ENCODE measurements around the gene CCDC171. TPM values are rescaled to one million over a fixed set of nuclear protein-coding genes. Genes with fewer than 3 reads are reported as not detected.

CCDC171 gene
- total and polyA plus RNA-seq, 10 of the 15 experiments (the other 5 are each of a cell fraction or from before 2014, with no cell fraction given): 1.00 to 7.2 (median 2.8) TPM

DNA sequence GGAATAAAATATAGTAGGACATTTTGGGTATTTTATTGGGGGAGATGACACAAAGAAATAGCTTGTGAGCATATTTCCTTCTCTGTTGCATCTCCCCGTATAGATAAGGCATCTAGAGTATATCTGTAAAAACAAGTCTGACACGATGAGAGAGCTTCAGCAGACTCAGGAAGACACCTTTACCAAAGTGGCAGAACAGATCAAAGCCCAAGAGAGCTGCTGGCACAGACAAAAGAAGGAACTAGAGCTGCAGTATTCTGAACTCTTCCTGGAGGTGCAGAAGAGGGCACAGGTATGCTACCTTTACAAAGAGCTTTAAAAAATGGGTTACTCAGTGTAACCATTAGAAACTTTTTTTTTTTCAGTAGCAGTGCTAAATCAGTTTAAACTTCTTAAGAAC lies 176.7 kb downstream of the CCDC171 start (continued):
- TF ChIP-seq CBX5 (IDR thresholded peaks at IDR 0.05; ENCODE audit: low read depth) (no peak), ZNF622 (IDR thresholded peaks at IDR 0.05) (no peak), HDAC2 (IDR thresholded peaks at IDR 0.05) (no peak)

DNA sequence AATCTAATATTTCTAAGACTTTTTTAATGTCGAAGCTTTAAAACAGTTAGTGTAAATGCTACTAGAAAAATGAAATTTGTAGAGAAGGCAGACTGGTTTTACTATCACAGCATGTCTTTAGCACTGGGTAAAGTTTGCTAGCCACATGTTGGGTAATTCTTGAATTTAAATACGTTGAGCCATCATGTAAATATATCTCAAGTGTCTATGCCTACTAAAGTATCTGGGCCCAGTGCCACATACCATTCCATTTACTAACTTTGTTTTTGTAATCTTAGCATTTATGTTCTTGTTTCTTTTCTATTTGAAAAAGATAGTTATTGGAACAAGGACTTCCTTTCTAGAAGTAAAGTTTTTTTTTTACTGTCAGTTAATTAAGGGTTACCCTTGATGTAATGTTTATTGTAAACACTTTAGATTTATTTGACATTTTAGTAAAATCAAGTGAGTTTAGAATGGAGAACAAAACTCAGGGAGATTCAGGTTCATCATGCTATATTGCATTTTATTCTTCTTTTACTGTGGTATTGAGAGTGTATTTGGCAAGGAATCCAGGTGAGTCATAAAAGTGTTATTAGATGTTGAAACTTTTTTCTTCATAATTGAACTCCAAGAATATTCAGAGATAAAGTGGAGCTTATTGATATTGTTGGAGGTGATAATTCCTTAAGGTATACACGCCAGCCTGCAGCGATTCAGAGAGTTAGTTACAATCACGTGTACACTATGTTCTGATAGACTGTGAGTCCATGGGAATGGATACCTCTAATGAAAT lies 182.4 kb downstream of the CCDC171 start:
- no peak overlapping the region for H3K4me2 ChIP-seq (ENCODE audit: control insufficient read depth, insufficient read depth)
- POLR2A ChIA-PET: no interaction called here
- in situ Hi-C loops (cut with MboI): no loop called here

DNA sequence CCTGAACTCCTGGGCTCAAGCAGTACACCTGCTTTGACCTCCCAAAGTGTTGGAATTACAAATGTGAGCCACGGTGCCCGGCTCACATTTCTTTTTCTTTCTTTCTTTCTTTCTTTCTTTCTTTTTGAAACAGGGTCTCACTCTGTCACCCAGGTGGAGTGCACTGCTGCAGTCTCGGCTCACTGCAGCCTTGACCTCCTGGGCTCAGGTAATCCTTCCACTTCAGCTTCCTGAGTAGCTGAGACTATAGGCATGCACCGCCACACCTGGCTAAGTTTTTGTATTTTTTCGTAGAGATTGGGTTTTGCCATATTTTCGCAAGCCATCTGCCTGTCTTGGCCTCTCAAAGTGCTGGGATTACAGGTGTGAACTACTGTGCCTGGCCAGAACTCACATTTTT lies 183.7 kb downstream of the CCDC171 start:
- Histone ChIP-seq H3K79me2 (ENCODE audit: control insufficient read depth, insufficient read depth, low read length) (no peaks in the 10 kb centered on the region), H4K20me1 (ENCODE audit: control insufficient read depth, insufficient read depth) (no peaks in the 10 kb centered on the region), H3K4me2 (ENCODE audit: control insufficient read depth, insufficient read depth) (no peak overlapping the region), H3K4me3 (no peak overlapping the region), H3K9ac (ENCODE audit: control insufficient read depth, insufficient read depth, low read length) (no peak overlapping the region), H3K4me1 (ENCODE audit: control insufficient read depth, insufficient read depth, low read length) (no peaks in the 10 kb centered on the region), H3K36me3 (ENCODE audit: control insufficient read depth in 2 of 2, insufficient read depth in 2 of 2, low read length in 1 of 2) (no peaks in the 10 kb centered on the region), H2AFZ (ENCODE audit: control insufficient read depth, low read depth, low read length) (no peak overlapping the region), H3K9me3 (replicated peaks; ENCODE audit: control insufficient read depth, insufficient read depth, low read length) (no peaks in the 10 kb centered on the region), H3K27ac (ENCODE audit: control insufficient read depth, insufficient read depth) (no peak overlapping the region), H3K27me3 (replicated peaks in 1 of 2; ENCODE audit: control insufficient read depth in 2 of 2, insufficient read depth in 2 of 2, low read length in 1 of 2) (no peaks in the 10 kb centered on the region)
- BruUV-seq (replicated peaks): no TSS peak
- ATAC-seq (no peak), DNase-seq (ENCODE audit: low read depth, low spot score) (no peak), FAIRE-seq (no peak)
- 84% methylated on average over 6 of the region's 6 CpGs for WGBS (ENCODE audit: insufficient coverage, insufficient replicate concordance, low lambda C conversion rate, missing lambda C conversion rate)
- ChIA-PET POLR2A (no interaction called here), RAD21 (ENCODE audit: unreplicated experiment) (no interaction called here), SMC1A (ENCODE audit: uncharacterized antibody, unreplicated experiment) (no interaction called here), CTCF (no interaction called here)
- in situ Hi-C loops (cut with MboI): no loop called here
- intact Hi-C loops (cut with micrococcal nuclease; ENCODE audit: unreplicated experiment): no loop called here
- TF ChIP-seq CREB1 (IDR thresholded peaks at IDR 0.05; ENCODE audit: low read depth) (no peak), ZNF217 (IDR thresholded peaks at IDR 0.05) (no peak), JUND (IDR thresholded peaks at IDR 0.05; ENCODE audit: low read depth, low read length) (no peak), PAX8 (IDR thresholded peaks at IDR 0.05) (no peak), BHLHE40 (IDR thresholded peaks at IDR 0.05; ENCODE audit: borderline replicate concordance in 1 of 2, low read depth in 2 of 2, low read length in 1 of 2) (no peak)
- TF ChIP-seq, protein P1, sequence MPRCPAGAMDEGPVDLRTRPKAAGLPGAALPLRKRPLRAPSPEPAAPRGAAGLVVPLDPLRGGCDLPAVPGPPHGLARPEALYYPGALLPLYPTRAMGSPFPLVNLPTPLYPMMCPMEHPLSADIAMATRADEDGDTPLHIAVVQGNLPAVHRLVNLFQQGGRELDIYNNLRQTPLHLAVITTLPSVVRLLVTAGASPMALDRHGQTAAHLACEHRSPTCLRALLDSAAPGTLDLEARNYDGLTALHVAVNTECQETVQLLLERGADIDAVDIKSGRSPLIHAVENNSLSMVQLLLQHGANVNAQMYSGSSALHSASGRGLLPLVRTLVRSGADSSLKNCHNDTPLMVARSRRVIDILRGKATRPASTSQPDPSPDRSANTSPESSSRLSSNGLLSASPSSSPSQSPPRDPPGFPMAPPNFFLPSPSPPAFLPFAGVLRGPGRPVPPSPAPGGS (IDR thresholded peaks at IDR 0.05; ENCODE audit: borderline replicate concordance, insufficient read depth, low read depth, low read length, poor library complexity, severe bottlenecking): no peak
- TF ChIP-seq, protein P2, sequence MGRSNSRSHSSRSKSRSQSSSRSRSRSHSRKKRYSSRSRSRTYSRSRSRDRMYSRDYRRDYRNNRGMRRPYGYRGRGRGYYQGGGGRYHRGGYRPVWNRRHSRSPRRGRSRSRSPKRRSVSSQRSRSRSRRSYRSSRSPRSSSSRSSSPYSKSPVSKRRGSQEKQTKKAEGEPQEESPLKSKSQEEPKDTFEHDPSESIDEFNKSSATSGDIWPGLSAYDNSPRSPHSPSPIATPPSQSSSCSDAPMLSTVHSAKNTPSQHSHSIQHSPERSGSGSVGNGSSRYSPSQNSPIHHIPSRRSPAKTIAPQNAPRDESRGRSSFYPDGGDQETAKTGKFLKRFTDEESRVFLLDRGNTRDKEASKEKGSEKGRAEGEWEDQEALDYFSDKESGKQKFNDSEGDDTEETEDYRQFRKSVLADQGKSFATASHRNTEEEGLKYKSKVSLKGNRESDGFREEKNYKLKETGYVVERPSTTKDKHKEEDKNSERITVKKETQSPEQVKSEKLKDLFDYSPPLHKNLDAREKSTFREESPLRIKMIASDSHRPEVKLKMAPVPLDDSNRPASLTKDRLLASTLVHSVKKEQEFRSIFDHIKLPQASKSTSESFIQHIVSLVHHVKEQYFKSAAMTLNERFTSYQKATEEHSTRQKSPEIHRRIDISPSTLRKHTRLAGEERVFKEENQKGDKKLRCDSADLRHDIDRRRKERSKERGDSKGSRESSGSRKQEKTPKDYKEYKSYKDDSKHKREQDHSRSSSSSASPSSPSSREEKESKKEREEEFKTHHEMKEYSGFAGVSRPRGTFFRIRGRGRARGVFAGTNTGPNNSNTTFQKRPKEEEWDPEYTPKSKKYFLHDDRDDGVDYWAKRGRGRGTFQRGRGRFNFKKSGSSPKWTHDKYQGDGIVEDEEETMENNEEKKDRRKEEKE (IDR thresholded peaks at IDR 0.05): no peak

More for the DNA sequence above, 182.4 kb downstream of the CCDC171 start:
- H3K9me3 ChIP-seq (replicated peaks; ENCODE audit: control insufficient read depth, insufficient read depth, low read length): no peaks in the 10 kb centered on the region
- no peaks in the 10 kb centered on the region for H3K4me1 ChIP-seq (ENCODE audit: control insufficient read depth, insufficient read depth, low read length)
- CTCF ChIA-PET: no interaction called here
- TF ChIP-seq PML (IDR thresholded peaks at IDR 0.05; ENCODE audit: low read length) (no peak), MYB (IDR thresholded peaks at IDR 0.05; ENCODE audit: borderline replicate concordance, low read depth, low read length) (no peak)
- no peaks in the 10 kb centered on the region for H3K36me3 ChIP-seq (ENCODE audit: control insufficient read depth in 2 of 2, insufficient read depth in 2 of 2, low read length in 1 of 2)
- DNase-seq (ENCODE audit: low read depth, low spot score) (no peak), FAIRE-seq (no peak), ATAC-seq (no peak)
- H3K27me3 ChIP-seq (replicated peaks in 1 of 2; ENCODE audit: control insufficient read depth in 2 of 2, insufficient read depth in 2 of 2, low read length in 1 of 2): no peaks in the 10 kb centered on the region
- RAD21 ChIA-PET (ENCODE audit: unreplicated experiment): no interaction called here
- H4K20me1 ChIP-seq (ENCODE audit: control insufficient read depth, insufficient read depth): no peaks in the 10 kb centered on the region
- H3K4me3 ChIP-seq: no peak overlapping the region
- H3K27ac ChIP-seq (ENCODE audit: control insufficient read depth, insufficient read depth): no peak overlapping the region
- SMC1A ChIA-PET (ENCODE audit: uncharacterized antibody, unreplicated experiment): no interaction called here
- no peak overlapping the region for H3K9ac ChIP-seq (ENCODE audit: control insufficient read depth, insufficient read depth, low read length)
- WGBS (ENCODE audit: insufficient coverage, insufficient replicate concordance, low lambda C conversion rate, missing lambda C conversion rate): 75% methylated on average over 5 of the region's 5 CpGs
- intact Hi-C loops (cut with micrococcal nuclease; ENCODE audit: unreplicated experiment): no loop called here
- no peaks in the 10 kb centered on the region for H3K79me2 ChIP-seq (ENCODE audit: control insufficient read depth, insufficient read depth, low read length)
- H2AFZ ChIP-seq (ENCODE audit: control insufficient read depth, low read depth, low read length): no peak overlapping the region
- no TSS peak for BruUV-seq (replicated peaks)

Measured in GM12878 (cell line).